ENCODE measurements around the gene GNRHR.
"Not testable (repeated sequence)": the region's sequence is repeated elsewhere in the genome, so short reads cannot be mapped to it uniquely, and the experiment has no call there.

GNRHR gene
- total RNA-seq: 0 reads per million in 2 experiments

GRCh38 chr4:67754288-67754687 is at the start of gene GNRHR:
TSS of gene GNRHR (minus strand) at chr4:67754388. CDS start at chr4:67754335, 53 bp downstream.
- no peak for DNase-seq (ENCODE audit: low read depth)

- DNase-seq (ENCODE audit: low read depth): no peak
Observed at GRCh38 chr4:67796810-67797209, 42.6 kb upstream of the GNRHR start.

GRCh38 chr4:67790721-67791120 is 36.5 kb upstream of the GNRHR start:
- no peak for DNase-seq (ENCODE audit: low read depth)

GRCh38 chr4:67787311-67787710 is 33.1 kb upstream of the GNRHR start:
- no peak for DNase-seq (ENCODE audit: low read depth)

- no peak for DNase-seq (ENCODE audit: low read depth)
Observed at GRCh38 chr4:67785528-67785927, 31.3 kb upstream of the GNRHR start.

GRCh38 chr4:67779631-67780030 is 25.4 kb upstream of the GNRHR start:
- DNase-seq (ENCODE audit: low read depth): no peak

- no peak for DNase-seq (ENCODE audit: low read depth)
Observed at GRCh38 chr4:67776746-67777145, 22.6 kb upstream of the GNRHR start.

- no peak for DNase-seq (ENCODE audit: low read depth)
Observed at GRCh38 chr4:67770422-67770821, 16.2 kb upstream of the GNRHR start.

- DNase-seq (ENCODE audit: low read depth): no peak
Observed at GRCh38 chr4:67765928-67766327, 11.7 kb upstream of the GNRHR start.

GRCh38 chr4:67765401-67765800 is 11.2 kb upstream of the GNRHR start:
- no peak for DNase-seq (ENCODE audit: low read depth)

GRCh38 chr4:67764183-67764582 is 10.0 kb upstream of the GNRHR start:
- no peak for DNase-seq (ENCODE audit: low read depth)

- DNase-seq (ENCODE audit: low read depth): no peak
Observed at GRCh38 chr4:67762086-67762485, 7.9 kb upstream of the GNRHR start.

- not testable (repeated sequence) for DNase-seq (ENCODE audit: low read depth)
Observed at GRCh38 chr4:67756991-67757390, 2.8 kb upstream of the GNRHR start.

- DNase-seq (ENCODE audit: low read depth): no peak
Observed at GRCh38 chr4:67755974-67756373, 1.8 kb upstream of the GNRHR start.

- no peak for DNase-seq (ENCODE audit: low read depth)
Observed at GRCh38 chr4:67751260-67751659, 2.9 kb downstream of the GNRHR start.

- DNase-seq (ENCODE audit: low read depth): no peak
Observed at GRCh38 chr4:67750691-67751090, 3.5 kb downstream of the GNRHR start.

GRCh38 chr4:67749286-67749685 is 4.9 kb downstream of the GNRHR start:
- DNase-seq (ENCODE audit: low read depth): no peak

GRCh38 chr4:67746797-67747495 is 7.2 kb downstream of the GNRHR start:
- DNase-seq (ENCODE audit: low read depth): no peak

GRCh38 chr4:67744561-67745283 is 9.5 kb downstream of the GNRHR start:
- no peak for DNase-seq (ENCODE audit: low read depth)

GRCh38 chr4:67743194-67743593 is 11.0 kb downstream of the GNRHR start:
- DNase-seq (ENCODE audit: low read depth): no peak

GRCh38 chr4:67736262-67736661 is 17.9 kb downstream of the GNRHR start:
- no peak for DNase-seq (ENCODE audit: low read depth)

- no peak for DNase-seq (ENCODE audit: low read depth)
Observed at GRCh38 chr4:67735325-67735724, 18.9 kb downstream of the GNRHR start.

- not testable (repeated sequence) for DNase-seq (ENCODE audit: low read depth)
Observed at GRCh38 chr4:67730511-67730910, 23.7 kb downstream of the GNRHR start.
